K562 (cell line): Measurements from ENCODE around the gene SARS1. TPM values are rescaled to one million over a fixed set of nuclear protein-coding genes. Genes with fewer than 3 reads are reported as not detected.

ENCODE experiments used
- ATAC-seq: fragments of 200-7000 bp; cut with Tn5 transposase; 3 replicates; pipeline ENCODE4 v1.9.1; 2020; ENCODE audit warnings: moderate library complexity
- BruUV-seq: library from RNA; stranded (reverse); fragments of 400-500 nt; replicated peaks from 2 replicates; lab custom pipeline; 2021; lab: Mats Ljungman, UMichigan
- CTCF ChIA-PET: fragments of 300-600 bp; formaldehyde crosslinking; extraction: SDS; loops from one replicate; lab custom pipeline; 2021; ENCODE audit warnings: low intra/inter-chr PET ratio; lab: Yijun Ruan, JAX
- POLR2A ChIA-PET: fragments of 300-600, 350-650 bp; sonication (Branson Sonifier 250); formaldehyde crosslinking; extraction: SDS; loops from one replicate; lab custom pipeline; 2021; ENCODE audit warnings: antibody characterized with exemption, inconsistent platforms; lab: Yijun Ruan, JAX
- DNase-seq, 4 experiments: peaks; one replicate each; pipeline versions ENCODE4 v3.0.0 to v3.0.0-alpha.2; 2011 to 2018; ENCODE audit warnings: low spot score in 3 of 4, mixed read lengths in 3 of 4; ENCODE audit errors: extremely low read depth in 1 of 4
- FAIRE-seq: peaks from 2 replicates; lab custom pipeline; 2011; peaks lifted over from hg19 to GRCh38; lab: Jason Lieb, UNC
- H2AFZ ChIP-seq: 2 replicates; pipeline ENCODE4 v1.6.0; 2011; ENCODE audit warnings: low read depth, low read length, control low read depth, inconsistent platforms
- H3K27ac ChIP-seq: fragments of 200-600 bp; 3 replicates; pipeline ENCODE4 v1.8.0; 2011; ENCODE audit warnings: low read depth, mild to moderate bottlenecking, control low read depth, inconsistent platforms, low read length, moderate library complexity, mixed read lengths; ENCODE audit errors: extremely low read depth
- H3K27me3 ChIP-seq, 2 experiments: fragments of 300-600 bp in 1 of 2; 2 replicates in 1 of 2; 3 replicates in 1 of 2; pipeline versions ENCODE4 v1.6.0 to v1.8.0; 2011; ENCODE audit warnings: inconsistent platforms in 2 of 2, low read length in 2 of 2, mild to moderate bottlenecking in 1 of 2, mixed read lengths in 1 of 2, moderate library complexity in 1 of 2; ENCODE audit not compliant: control insufficient read depth in 2 of 2, insufficient read depth in 2 of 2
- H3K36me3 ChIP-seq: fragments of 300-600 bp; 3 replicates; pipeline ENCODE4 v1.8.0; 2011; ENCODE audit warnings: mild to moderate bottlenecking, low read length, inconsistent platforms; ENCODE audit not compliant: control insufficient read depth, insufficient read depth
- H3K4me1 ChIP-seq, 2 experiments: fragments of 200-600 bp in 1 of 2; replicated peaks in 1 of 2; 2 replicates in 1 of 2; 3 replicates in 1 of 2; pipeline versions ENCODE4 v1.5.1 to v1.8.0; 2011; ENCODE audit warnings: inconsistent platforms in 2 of 2, low read length in 2 of 2, mild to moderate bottlenecking in 1 of 2, mixed read lengths in 1 of 2, moderate library complexity in 1 of 2; ENCODE audit not compliant: control insufficient read depth in 2 of 2, insufficient read depth in 2 of 2
- H3K4me2 ChIP-seq: 2 replicates; pipeline ENCODE4 v1.6.1; 2011; ENCODE audit warnings: low read length, control low read depth, inconsistent platforms, mixed read lengths; ENCODE audit not compliant: insufficient read depth
- H3K4me3 ChIP-seq: fragments of 200-600 bp; sonication (generic), shearing (Covaris generic); 2 replicates; pipeline ENCODE4 v1.5.1; 2016; ENCODE audit warnings: control low read depth, inconsistent platforms
- H3K79me2 ChIP-seq: fragments of 200-600 bp; 3 replicates; pipeline ENCODE4 v1.8.0; 2011; ENCODE audit warnings: low read length, inconsistent platforms; ENCODE audit not compliant: control insufficient read depth, insufficient read depth
- H3K9ac ChIP-seq, 2 experiments: 2 replicates each; pipeline versions ENCODE4 v1.6.0 to v1.6.1; 2011; ENCODE audit warnings: low read depth in 2 of 2, low read length in 2 of 2, control low read depth in 1 of 2, inconsistent platforms in 1 of 2, mild to moderate bottlenecking in 1 of 2, mixed read lengths in 1 of 2; ENCODE audit not compliant: insufficient read depth in 1 of 2
- H3K9me1 ChIP-seq: one replicate; pipeline ENCODE4 v1.6.0; 2011; ENCODE audit warnings: inconsistent platforms, mild to moderate bottlenecking, low read length, moderate library complexity; ENCODE audit not compliant: control insufficient read depth, insufficient read depth
- H3K9me3 ChIP-seq: replicated peaks from 2 replicates; pipeline ENCODE4 v1.5.1; 2011; ENCODE audit warnings: low read depth, low read length, inconsistent platforms; ENCODE audit not compliant: control insufficient read depth, insufficient read depth
- H4K20me1 ChIP-seq: replicated peaks from 2 replicates; pipeline ENCODE4 v1.6.1; 2011; ENCODE audit warnings: low read length, inconsistent platforms, mixed read lengths; ENCODE audit not compliant: control insufficient read depth, insufficient read depth
- DEAF1 ChIP-seq: fragments of 450-650 bp; formaldehyde crosslinking; IDR thresholded peaks from 2 replicates; pipeline ENCODE4 v1.4.0; 2020; ENCODE audit warnings: mild to moderate bottlenecking, moderate library complexity
- GMEB1 ChIP-seq: fragments of 250-450 bp; sonication (Bioruptor Pico); IDR thresholded peaks from 2 replicates; pipeline ENCODE4 v1.4.0; 2020; ENCODE audit warnings: mild to moderate bottlenecking
- KLF16 ChIP-seq: IDR thresholded peaks from 2 replicates; pipeline ENCODE4 v1.6.1; 2016; ENCODE audit warnings: antibody characterized with exemption
- MAZ ChIP-seq, 2 experiments: fragments of 450-650 bp in 1 of 2; sonication (generic) in 1 of 2; formaldehyde crosslinking; IDR thresholded peaks in 1 of 2; conservative IDR thresholded peaks in 1 of 2; 2 replicates each; pipeline versions ENCODE4 v1.4.0 to v1.5.0; 2020; ENCODE audit warnings: mild to moderate bottlenecking in 1 of 2, missing genetic modification reagents in 1 of 2
- MYC ChIP-seq, 2 experiments: fragments of 250-450 bp in 1 of 2; sonication (Bioruptor Pico) in 1 of 2; IDR thresholded peaks; 2 replicates each; pipeline versions ENCODE4 v1.5.1 to v1.6.1; 2012 to 2021; ENCODE audit warnings: low read depth in 2 of 2, borderline replicate concordance in 1 of 2, improper control_type of control experiment in 1 of 2, low read length in 1 of 2, mild to moderate bottlenecking in 1 of 2, moderate library complexity in 1 of 2
- NFE2L1 ChIP-seq: fragments of 450-650 bp; IDR thresholded peaks from 2 replicates; pipeline ENCODE4 v1.6.1; 2016; ENCODE audit warnings: missing genetic modification characterization, low read depth, mild to moderate bottlenecking, missing compliant biosample characterization, moderate library complexity, borderline replicate concordance
- PHF20 ChIP-seq: fragments of 450-650 bp; IDR thresholded peaks from 2 replicates; pipeline ENCODE4 v1.6.1; 2018; ENCODE audit not compliant: partially characterized antibody
- POLR2AphosphoS2 ChIP-seq: IDR thresholded peaks from 2 replicates; pipeline ENCODE4 v1.6.1; 2012; ENCODE audit warnings: low read length, improper control_type of control experiment
- SUPT5H ChIP-seq: fragments of 450-650 bp; IDR thresholded peaks from 2 replicates; pipeline ENCODE4 v1.6.1; 2016
- ZEB2 ChIP-seq: fragments of 450-650 bp; IDR thresholded peaks from 2 replicates; pipeline ENCODE4 v1.6.1; 2016
- ZFP91 ChIP-seq: sonication (generic); formaldehyde crosslinking; IDR thresholded peaks from 2 replicates; pipeline ENCODE4 v1.8.0; 2022; ENCODE audit warnings: mild to moderate bottlenecking, missing genetic modification reagents
- ZNF41 ChIP-seq: fragments of 250-450 bp; sonication (Bioruptor Pico); conservative IDR thresholded peaks from 2 replicates; pipeline ENCODE4 v1.4.0; 2020; ENCODE audit warnings: mild to moderate bottlenecking
- ZNF436 ChIP-seq: fragments of 250-450, 450-650 bp; sonication (Bioruptor Pico); formaldehyde crosslinking; IDR thresholded peaks from 2 replicates; pipeline ENCODE4 v1.7.0; 2020; ENCODE audit warnings: mild to moderate bottlenecking
- WGBS: fragments of 100-300 bp; shearing (Covaris generic); methylation state at CpG from one replicate; pipeline ENCODE4 v1.1.6; 2016; ENCODE audit warnings: low coverage, mixed read lengths; ENCODE audit not compliant: insufficient coverage; ENCODE audit errors: missing lambda C conversion rate; 5-methylcytosine and 5-hydroxymethylcytosine counted together
- in situ Hi-C: fragments of 300-500 bp; cut with MboI; formaldehyde crosslinking; loops from 4 replicates; pipeline ENCODE4 v1.15.0; 2018; ENCODE audit warnings: inconsistent platforms, mixed read lengths
- intact Hi-C: fragments of 100-400 bp; cut with micrococcal nuclease; formaldehyde crosslinking; loops from 2 replicates; pipeline ENCODE4 v1.14.2; 2022
- polyA plus RNA-seq, 8 experiments: library from polyadenylated mRNA; depleted of rRNA in 4 of 8; stranded (reverse) in 5 of 8; unstranded in 3 of 8; fragments of >200 nt; fragmentation: Nextera tagmentation in 2 of 8; fragmentation: Illumina TruSeq in 1 of 8; extraction: Ambion mirVana in 2 of 8; extraction: Trizol in 1 of 8; gene quantifications; 2 replicates each; pipeline versions ENCODE4 v1.2.1 to v1.2.3, GENCODE V29; 2011 to 2014; ENCODE audit warnings: inconsistent platforms in 1 of 8, missing spikeins in 1 of 8
- total RNA-seq, 7 experiments: library from RNA; depleted of rRNA in 6 of 7; stranded (reverse); fragments of >200 nt in 6 of 7; fragmentation: Illumina TruSeq in 2 of 7; extraction: Trizol in 2 of 7; gene quantifications; 2 replicates each; pipeline versions ENCODE4 v1.2.1 to v1.2.3, GENCODE V29; 2011 to 2021; ENCODE audit warnings: low replicate concordance in 1 of 7
- TF ChIP-seq, protein P1 (sequence below): sonication (generic); formaldehyde crosslinking; IDR thresholded peaks from 2 replicates; pipeline ENCODE4 v1.8.0; 2022; ENCODE audit warnings: mild to moderate bottlenecking, missing genetic modification reagents, borderline replicate concordance

SARS1 gene
- total and polyA plus RNA-seq, 9 of the 15 experiments (the other 6 are each of a cell fraction or from before 2014, with no cell fraction given): 221 to 623 (median 254) TPM

- CTCF ChIA-PET: no interaction called here
- no peak overlapping the region for H3K27ac ChIP-seq
- intact Hi-C loops: loop anchor here (2.0 kb wide), 1 partner anchor 38 kb away; no protein-coding TSS in a partner anchor
- BruUV-seq: no TSS peak
- 82% methylated on average over 2 of the region's 2 CpGs for WGBS
- H3K36me3 ChIP-seq: peaks cover 53% of the 10 kb centered on the region
- peaks cover 11% of the 10 kb centered on the region for H4K20me1 ChIP-seq
- H3K9me3 ChIP-seq: no peaks in the 10 kb centered on the region
- peaks cover 15 to 28% of the 10 kb centered on the region in 2 experiments; a peak in 4 of 5 replicates for H3K4me1 ChIP-seq
- H3K9ac ChIP-seq: no peak overlapping the region
- FAIRE-seq (no peak), DNase-seq (no peak), ATAC-seq (no peak)
- no peak overlapping the region for H3K4me2 ChIP-seq
- POLR2A ChIA-PET: interaction anchor here (0.6 to 4.9 kb wide), 11 partner anchors 9 to 166 kb away, joined by 3 to 53 read pairs (median 7); partner anchors contain the start of genes CELSR2 and SARS1
- H3K27me3 ChIP-seq: no peaks in the 10 kb centered on the region
- H3K79me2 ChIP-seq: no peaks in the 10 kb centered on the region
- in situ Hi-C loops: no loop called here
- no peaks in the 10 kb centered on the region for H3K9me1 ChIP-seq
- H3K4me3 ChIP-seq: no peak overlapping the region
- H2AFZ ChIP-seq: no peak overlapping the region
- TF ChIP-seq SUPT5H: no peak; the same call in 1 of the 2 replicates
- TF ChIP-seq MYC (IDR thresholded peaks at IDR 0.05; ENCODE audit: low read depth, low read length): no peak
- no peak for TF ChIP-seq MYC (CRISPR knock-in tag; IDR thresholded peaks at IDR 0.05; ENCODE audit: borderline replicate concordance, low read depth)
- TF ChIP-seq ZFP91: no peak
- TF ChIP-seq DEAF1 (CRISPR knock-in tag): 0 out of 2 replicates have a peak, but pooled peaks have one; percentile 5
- no peak for TF ChIP-seq PHF20
- TF ChIP-seq POLR2AphosphoS2: 0 out of 2 replicates have a peak, but pooled peaks have one; percentile 20
- 0 out of 2 replicates have a peak, but pooled peaks have one; percentile 38 for TF ChIP-seq ZNF41 (CRISPR knock-in tag)
- no peak for TF ChIP-seq MAZ (CRISPR knock-in tag; conservative IDR thresholded peaks at IDR 0.05 in 1 of 2, IDR thresholded peaks at IDR 0.05 in 1 of 2)
- 0 out of 2 replicates have a peak, but pooled peaks have one; percentile 22 for TF ChIP-seq ZNF436
- TF ChIP-seq ZEB2: no peak
- TF ChIP-seq, protein P1, sequence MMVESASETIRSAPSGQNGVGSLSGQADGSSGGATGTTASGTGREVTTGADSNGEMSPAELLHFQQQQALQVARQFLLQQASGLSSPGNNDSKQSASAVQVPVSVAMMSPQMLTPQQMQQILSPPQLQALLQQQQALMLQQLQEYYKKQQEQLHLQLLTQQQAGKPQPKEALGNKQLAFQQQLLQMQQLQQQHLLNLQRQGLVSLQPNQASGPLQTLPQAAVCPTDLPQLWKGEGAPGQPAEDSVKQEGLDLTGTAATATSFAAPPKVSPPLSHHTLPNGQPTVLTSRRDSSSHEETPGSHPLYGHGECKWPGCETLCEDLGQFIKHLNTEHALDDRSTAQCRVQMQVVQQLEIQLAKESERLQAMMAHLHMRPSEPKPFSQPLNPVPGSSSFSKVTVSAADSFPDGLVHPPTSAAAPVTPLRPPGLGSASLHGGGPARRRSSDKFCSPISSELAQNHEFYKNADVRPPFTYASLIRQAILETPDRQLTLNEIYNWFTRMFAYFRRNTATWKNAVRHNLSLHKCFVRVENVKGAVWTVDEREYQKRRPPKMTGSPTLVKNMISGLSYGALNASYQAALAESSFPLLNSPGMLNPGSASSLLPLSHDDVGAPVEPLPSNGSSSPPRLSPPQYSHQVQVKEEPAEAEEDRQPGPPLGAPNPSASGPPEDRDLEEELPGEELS: no peak
- no peak for TF ChIP-seq KLF16
- no peak for TF ChIP-seq GMEB1 (CRISPR knock-in tag)
- no peak for TF ChIP-seq NFE2L1 (tag)
Measured at GRCh38 chr1:109238382-109238781, 24.7 kb downstream of the SARS1 start.
